Hypothalamus (tissue), 51 donors: ENCODE data around the gene GRID1.

ENCODE experiments used
- DNase-seq, 51 donors: peaks; one replicate each; lab custom pipeline; 2025; lab: John Stamatoyannopoulos, UW

Gene GRID1

GRCh38 chr10:86162696-86163400 is 203.7 kb downstream of the GRID1 start:
- no peak for DNase-seq

- DNase-seq, result no peak
Observed at GRCh38 chr10:86162036-86162435, 204.6 kb downstream of the GRID1 start.

- DNase-seq, result no peak
Observed at GRCh38 chr10:86160890-86161585, 205.6 kb downstream of the GRID1 start.

GRCh38 chr10:86159797-86160196 is 206.8 kb downstream of the GRID1 start:
- DNase-seq, result no peak

GRCh38 chr10:86155054-86155921 is 211.3 kb downstream of the GRID1 start:
- DNase-seq, result no peak

GRCh38 chr10:86153751-86154150 is 212.8 kb downstream of the GRID1 start:
- DNase-seq, result no peak

GRCh38 chr10:86152911-86153310 is 213.7 kb downstream of the GRID1 start:
- DNase-seq, result no peak

- DNase-seq, result no peak
Observed at GRCh38 chr10:86152354-86152753, 214.2 kb downstream of the GRID1 start.

GRCh38 chr10:86151613-86152012 is 215.0 kb downstream of the GRID1 start:
- no peak for DNase-seq

GRCh38 chr10:86149257-86149656 is 217.3 kb downstream of the GRID1 start:
- no peak for DNase-seq

- DNase-seq, result no peak
Observed at GRCh38 chr10:86148117-86148516, 218.5 kb downstream of the GRID1 start.

- no peak for DNase-seq
Observed at GRCh38 chr10:86144301-86144700, 222.3 kb downstream of the GRID1 start.

- no peak for DNase-seq
Observed at GRCh38 chr10:86141896-86142295, 224.7 kb downstream of the GRID1 start.

GRCh38 chr10:86139066-86139657 is 227.4 kb downstream of the GRID1 start:
- peak in 21 of 51 donors; percentile 6 to 55 (median 26) for DNase-seq

- no peak for DNase-seq
Observed at GRCh38 chr10:86138551-86139065, 228.0 kb downstream of the GRID1 start.

GRCh38 chr10:86137561-86137960 is 229.0 kb downstream of the GRID1 start:
- no peak for DNase-seq

- no peak for DNase-seq
Observed at GRCh38 chr10:86136934-86137333, 229.7 kb downstream of the GRID1 start.

- DNase-seq, result no peak
Observed at GRCh38 chr10:86135191-86135590, 231.4 kb downstream of the GRID1 start.

GRCh38 chr10:86130737-86131475 is 235.7 kb downstream of the GRID1 start:
- DNase-seq, result no peak

GRCh38 chr10:86130041-86130440 is 236.6 kb downstream of the GRID1 start:
- no peak for DNase-seq
